Upper lobe of right lung (tissue), 1 donor: Measurements from ENCODE around the gene SIL1. TPM values are rescaled to one million over a fixed set of nuclear protein-coding genes. Genes with fewer than 3 reads are reported as not detected.

Experiments used
- ATAC-seq: fragments of 200-7000 bp; cut with Tn5 transposase; one replicate; pipeline ENCODE4 v1.9.1; 2020; ENCODE audit warnings: mild to moderate bottlenecking, moderate library complexity
- DNase-seq: peaks from one replicate; pipeline ENCODE4 v3.0.0-alpha.2; 2020
- H3K27ac ChIP-seq: fragments of 200-600 bp; one replicate; pipeline ENCODE4 v1.8.0; 2022
- H3K27me3 ChIP-seq: fragments of 200-600 bp; one replicate; pipeline ENCODE4 v1.8.0; 2022; ENCODE audit warnings: mild to moderate bottlenecking
- H3K36me3 ChIP-seq: fragments of 200-600 bp; one replicate; pipeline ENCODE4 v1.8.0; 2022
- H3K4me1 ChIP-seq: fragments of 200-600 bp; one replicate; pipeline ENCODE4 v1.8.0; 2022
- H3K4me3 ChIP-seq: fragments of 200-600 bp; one replicate; pipeline ENCODE4 v1.8.0; 2022; ENCODE audit warnings: mild to moderate bottlenecking
- H3K9me3 ChIP-seq: fragments of 200-600 bp; one replicate; pipeline ENCODE4 v1.8.0; 2022
- intact Hi-C: fragments of 100-400 bp; cut with DNase I; formaldehyde crosslinking; loops from one replicate; pipeline ENCODE4 v1.11.0; 2022
- total RNA-seq: library from RNA; stranded (reverse); fragmentation: NEBNext Ultra II Directional; extraction: Animal tissue kit (Norgen Biotek cat#: 25700); gene quantifications from one replicate; pipeline ENCODE4 v1.2.1, GENCODE V29; 2021
- TF ChIP-seq, protein P1 (sequence below): fragments of 200-600 bp; IDR thresholded peaks from one replicate; pipeline ENCODE4 v1.8.0; 2022; ENCODE audit warnings: antibody characterized with exemption
- donor health status: DM: no; HTN: yes; CAD: no; lungs with severe emphysema.

SIL1 gene
- total RNA-seq, 1 donor from 2014 or later, result 56.9 TPM

DNA sequence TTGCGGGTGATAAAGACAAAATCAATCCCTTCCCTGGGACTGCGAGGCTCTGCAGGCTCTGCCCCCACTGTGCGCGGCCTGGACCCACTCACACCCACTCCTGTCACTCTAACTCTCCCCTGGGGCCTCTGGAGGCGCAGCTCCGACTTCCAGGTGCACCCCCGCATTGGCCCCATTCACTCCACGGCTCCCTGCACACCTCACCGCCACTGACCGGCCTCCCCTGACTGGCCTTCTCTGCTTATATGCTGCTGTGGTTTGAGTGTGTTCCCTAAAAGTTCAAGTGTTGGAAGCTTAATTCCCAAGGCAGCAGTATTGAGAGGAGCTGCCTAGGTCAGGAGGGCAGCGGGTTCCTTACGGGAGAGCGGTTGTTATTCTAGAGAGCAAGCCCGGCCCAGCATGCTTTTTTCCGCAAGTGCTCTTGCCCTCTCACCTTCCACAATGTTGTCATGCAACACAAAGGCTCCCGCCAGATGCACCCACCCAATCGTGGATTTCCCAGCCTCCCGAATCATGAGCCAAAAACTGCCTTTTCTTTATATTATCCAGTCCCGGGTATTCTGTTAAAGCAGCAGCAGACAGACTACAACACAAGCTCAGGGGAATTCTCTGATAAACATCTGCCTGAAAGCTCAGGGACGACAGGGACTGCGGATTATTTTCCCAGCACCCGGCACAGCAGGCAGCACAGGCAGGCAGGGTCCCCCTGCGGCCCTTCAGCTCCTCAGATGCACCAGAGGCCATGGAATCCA lies 249.5 kb downstream of the SIL1 start:
- no peak overlapping the region for H3K4me3 ChIP-seq
- H3K27me3 ChIP-seq, result no peaks in the 10 kb centered on the region
- ATAC-seq (no peak), DNase-seq (no peak)
- H3K27ac ChIP-seq, result no peak overlapping the region
- H3K36me3 ChIP-seq, result peaks cover 15% of the 10 kb centered on the region
- TF ChIP-seq, protein P1, sequence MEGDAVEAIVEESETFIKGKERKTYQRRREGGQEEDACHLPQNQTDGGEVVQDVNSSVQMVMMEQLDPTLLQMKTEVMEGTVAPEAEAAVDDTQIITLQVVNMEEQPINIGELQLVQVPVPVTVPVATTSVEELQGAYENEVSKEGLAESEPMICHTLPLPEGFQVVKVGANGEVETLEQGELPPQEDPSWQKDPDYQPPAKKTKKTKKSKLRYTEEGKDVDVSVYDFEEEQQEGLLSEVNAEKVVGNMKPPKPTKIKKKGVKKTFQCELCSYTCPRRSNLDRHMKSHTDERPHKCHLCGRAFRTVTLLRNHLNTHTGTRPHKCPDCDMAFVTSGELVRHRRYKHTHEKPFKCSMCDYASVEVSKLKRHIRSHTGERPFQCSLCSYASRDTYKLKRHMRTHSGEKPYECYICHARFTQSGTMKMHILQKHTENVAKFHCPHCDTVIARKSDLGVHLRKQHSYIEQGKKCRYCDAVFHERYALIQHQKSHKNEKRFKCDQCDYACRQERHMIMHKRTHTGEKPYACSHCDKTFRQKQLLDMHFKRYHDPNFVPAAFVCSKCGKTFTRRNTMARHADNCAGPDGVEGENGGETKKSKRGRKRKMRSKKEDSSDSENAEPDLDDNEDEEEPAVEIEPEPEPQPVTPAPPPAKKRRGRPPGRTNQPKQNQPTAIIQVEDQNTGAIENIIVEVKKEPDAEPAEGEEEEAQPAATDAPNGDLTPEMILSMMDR, result no peak
- H3K4me1 ChIP-seq, result peaks cover 26% of the 10 kb centered on the region
- H3K9me3 ChIP-seq, result no peaks in the 10 kb centered on the region
- intact Hi-C loops, result no loop called here

DNA sequence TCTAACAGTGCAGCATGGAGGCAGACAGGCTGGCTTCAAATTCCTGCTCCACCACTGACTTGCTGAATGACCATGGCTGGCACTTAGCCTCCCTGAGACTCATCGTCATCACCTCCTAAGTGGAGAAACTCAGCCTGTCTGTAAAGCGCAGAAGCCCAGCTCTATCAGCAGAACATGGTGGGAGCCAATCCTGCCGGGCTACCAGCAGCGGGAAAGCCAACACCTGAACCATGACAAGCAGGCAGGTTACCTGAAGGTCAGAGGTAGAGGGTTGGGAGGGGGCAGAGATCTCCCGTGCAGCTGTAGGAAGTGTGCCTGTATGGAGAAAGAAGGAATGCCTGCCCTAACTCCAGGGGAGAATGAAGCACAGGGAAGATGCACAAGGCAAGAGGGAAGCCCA lies 250.4 kb downstream of the SIL1 start:
- H3K27me3 ChIP-seq, result no peaks in the 10 kb centered on the region
- DNase-seq (no peak), ATAC-seq (no peak)
- H3K36me3 ChIP-seq, result peaks cover 15% of the 10 kb centered on the region
- no peaks in the 10 kb centered on the region for H3K9me3 ChIP-seq
- TF ChIP-seq, protein P1, result no peak
- H3K27ac ChIP-seq, result no peak overlapping the region
- H3K4me3 ChIP-seq, result no peak overlapping the region
- intact Hi-C loops, result no loop called here
- peaks cover 17% of the 10 kb centered on the region for H3K4me1 ChIP-seq

DNA sequence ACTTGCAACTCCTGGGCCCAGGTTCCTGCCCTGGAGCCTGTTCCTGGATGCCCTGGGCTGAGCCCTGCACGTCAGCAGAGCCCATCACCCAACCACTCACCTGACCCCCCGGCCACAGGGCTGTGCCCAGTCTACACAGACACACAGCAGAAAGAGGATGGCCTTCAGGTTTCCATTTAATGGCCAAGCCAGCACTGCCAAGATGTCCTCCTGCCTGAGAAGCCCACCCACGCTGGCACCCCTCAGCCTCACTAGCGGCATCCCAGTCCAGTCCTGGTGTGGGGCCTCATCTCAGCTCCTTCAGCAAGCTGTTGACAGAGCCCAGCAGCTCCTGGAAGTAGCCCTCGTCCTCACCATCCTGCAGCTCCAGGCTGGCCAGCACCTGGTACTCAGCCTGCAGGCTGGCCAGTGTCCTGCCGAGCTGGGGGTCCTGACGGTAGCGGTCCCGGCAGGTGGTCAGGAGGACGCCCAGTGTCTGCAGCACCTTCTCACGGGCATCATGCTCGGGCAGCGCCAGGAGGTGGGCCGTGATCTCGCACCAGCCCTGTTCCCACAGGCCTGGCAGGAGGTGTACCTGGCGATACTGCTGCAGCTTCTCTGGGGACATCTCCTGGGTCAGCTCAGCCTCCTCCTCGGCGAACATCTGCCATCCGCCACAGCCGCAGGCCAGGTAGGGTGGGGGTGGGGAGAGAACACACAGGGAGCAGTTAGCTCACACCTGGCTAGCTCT lies 251.2 kb downstream of the SIL1 start:
- Histone ChIP-seq H3K4me1 (peaks cover 9% of the 10 kb centered on the region), H3K36me3 (peaks cover 15% of the 10 kb centered on the region), H3K27ac (no peak overlapping the region), H3K27me3 (no peaks in the 10 kb centered on the region), H3K4me3 (no peak overlapping the region), H3K9me3 (no peaks in the 10 kb centered on the region)
- ATAC-seq (no peak), DNase-seq (no peak)
- intact Hi-C loops, result no loop called here
- TF ChIP-seq, protein P1, result no peak

DNA sequence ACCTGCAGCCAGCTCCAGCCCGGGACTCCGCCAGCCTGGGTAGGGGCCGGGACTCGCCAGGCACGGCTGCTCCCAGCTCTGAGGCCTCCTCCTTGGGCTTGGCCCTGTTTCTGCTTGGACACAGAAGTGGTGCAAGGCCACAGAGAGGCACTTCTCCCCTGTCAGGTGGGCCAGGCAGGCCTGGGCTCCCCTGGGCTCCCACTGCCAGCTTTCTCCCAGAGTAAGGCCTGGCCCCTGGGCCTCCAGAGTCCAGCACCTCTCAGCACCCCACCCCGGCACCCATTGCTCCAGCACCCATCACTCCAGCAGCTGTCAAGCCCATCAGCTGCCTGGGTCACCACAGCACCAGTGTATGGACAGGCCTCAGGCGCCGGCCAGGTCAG lies 251.9 kb downstream of the SIL1 start:
- Histone ChIP-seq H3K27ac (no peak overlapping the region), H3K4me3 (no peak overlapping the region), H3K27me3 (no peaks in the 10 kb centered on the region), H3K4me1 (peaks cover 4% of the 10 kb centered on the region), H3K9me3 (no peaks in the 10 kb centered on the region), H3K36me3 (peaks cover 15% of the 10 kb centered on the region)
- intact Hi-C loops, result no loop called here
- ATAC-seq (no peak), DNase-seq (no peak)
- TF ChIP-seq, protein P1, result no peak

DNA sequence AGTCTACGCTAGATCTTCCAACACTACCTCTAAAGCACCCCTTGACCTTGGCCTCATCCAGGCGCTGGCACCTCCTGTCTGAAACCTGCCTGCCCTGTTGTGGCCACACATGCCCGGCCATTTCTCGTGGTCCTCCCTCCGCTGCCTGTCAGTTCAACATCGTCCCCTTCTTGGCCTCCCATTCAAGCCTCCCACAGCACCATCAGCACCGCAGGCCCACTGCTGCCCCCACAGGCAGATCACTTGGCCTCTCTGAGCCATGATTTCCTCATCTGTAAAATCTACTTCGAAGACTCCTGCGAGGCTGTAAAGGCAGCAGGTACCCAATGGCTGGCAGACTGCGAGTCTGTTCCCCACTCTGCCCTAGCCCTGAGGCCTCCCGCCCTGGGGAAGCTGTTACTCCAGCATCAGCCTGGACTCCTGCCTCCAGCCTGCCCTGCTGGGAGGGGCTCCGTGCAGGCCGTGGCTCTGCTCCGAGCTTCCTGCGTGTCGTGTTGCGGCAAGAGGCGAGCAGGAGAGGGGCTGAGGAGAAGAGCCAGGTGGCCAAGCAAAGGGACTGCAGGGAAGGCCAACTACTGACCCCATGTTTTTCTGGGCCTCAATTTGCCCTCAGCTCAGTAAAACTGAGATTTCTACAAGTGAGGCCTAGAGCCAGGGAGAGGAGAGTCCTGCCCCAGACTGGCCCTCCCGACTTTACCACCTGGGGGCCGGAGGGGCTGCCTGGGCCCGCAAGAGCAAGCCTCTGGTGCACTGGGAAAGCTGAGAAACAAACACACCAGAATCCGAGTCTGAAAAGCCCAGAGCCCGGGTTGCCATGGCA lies 252.5 kb downstream of the SIL1 start:
- Histone ChIP-seq H3K27ac (no peak overlapping the region), H3K9me3 (no peaks in the 10 kb centered on the region), H3K27me3 (no peaks in the 10 kb centered on the region), H3K4me1 (peaks cover 4% of the 10 kb centered on the region), H3K4me3 (no peak overlapping the region), H3K36me3 (peaks cover 15% of the 10 kb centered on the region)
- no peak for ATAC-seq
- intact Hi-C loops, result no loop called here
- DNase-seq, result no peak
- TF ChIP-seq, protein P1, result no peak
